ENCODE measurements around the gene PDE6H.

The PDE6H gene

GRCh38 chr12:14941369-14941768 is 31.5 kb upstream of the PDE6H start:
- TF ChIP-seq, protein P1, sequence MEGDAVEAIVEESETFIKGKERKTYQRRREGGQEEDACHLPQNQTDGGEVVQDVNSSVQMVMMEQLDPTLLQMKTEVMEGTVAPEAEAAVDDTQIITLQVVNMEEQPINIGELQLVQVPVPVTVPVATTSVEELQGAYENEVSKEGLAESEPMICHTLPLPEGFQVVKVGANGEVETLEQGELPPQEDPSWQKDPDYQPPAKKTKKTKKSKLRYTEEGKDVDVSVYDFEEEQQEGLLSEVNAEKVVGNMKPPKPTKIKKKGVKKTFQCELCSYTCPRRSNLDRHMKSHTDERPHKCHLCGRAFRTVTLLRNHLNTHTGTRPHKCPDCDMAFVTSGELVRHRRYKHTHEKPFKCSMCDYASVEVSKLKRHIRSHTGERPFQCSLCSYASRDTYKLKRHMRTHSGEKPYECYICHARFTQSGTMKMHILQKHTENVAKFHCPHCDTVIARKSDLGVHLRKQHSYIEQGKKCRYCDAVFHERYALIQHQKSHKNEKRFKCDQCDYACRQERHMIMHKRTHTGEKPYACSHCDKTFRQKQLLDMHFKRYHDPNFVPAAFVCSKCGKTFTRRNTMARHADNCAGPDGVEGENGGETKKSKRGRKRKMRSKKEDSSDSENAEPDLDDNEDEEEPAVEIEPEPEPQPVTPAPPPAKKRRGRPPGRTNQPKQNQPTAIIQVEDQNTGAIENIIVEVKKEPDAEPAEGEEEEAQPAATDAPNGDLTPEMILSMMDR (conservative IDR thresholded peaks at IDR 0.05; ENCODE audit: low read depth, low read length) = no peak
- DNase-seq (ENCODE audit: low read depth) = no peak
- no peak overlapping the region for H3K4me3 ChIP-seq (ENCODE audit: low read depth, low read length)

DNA sequence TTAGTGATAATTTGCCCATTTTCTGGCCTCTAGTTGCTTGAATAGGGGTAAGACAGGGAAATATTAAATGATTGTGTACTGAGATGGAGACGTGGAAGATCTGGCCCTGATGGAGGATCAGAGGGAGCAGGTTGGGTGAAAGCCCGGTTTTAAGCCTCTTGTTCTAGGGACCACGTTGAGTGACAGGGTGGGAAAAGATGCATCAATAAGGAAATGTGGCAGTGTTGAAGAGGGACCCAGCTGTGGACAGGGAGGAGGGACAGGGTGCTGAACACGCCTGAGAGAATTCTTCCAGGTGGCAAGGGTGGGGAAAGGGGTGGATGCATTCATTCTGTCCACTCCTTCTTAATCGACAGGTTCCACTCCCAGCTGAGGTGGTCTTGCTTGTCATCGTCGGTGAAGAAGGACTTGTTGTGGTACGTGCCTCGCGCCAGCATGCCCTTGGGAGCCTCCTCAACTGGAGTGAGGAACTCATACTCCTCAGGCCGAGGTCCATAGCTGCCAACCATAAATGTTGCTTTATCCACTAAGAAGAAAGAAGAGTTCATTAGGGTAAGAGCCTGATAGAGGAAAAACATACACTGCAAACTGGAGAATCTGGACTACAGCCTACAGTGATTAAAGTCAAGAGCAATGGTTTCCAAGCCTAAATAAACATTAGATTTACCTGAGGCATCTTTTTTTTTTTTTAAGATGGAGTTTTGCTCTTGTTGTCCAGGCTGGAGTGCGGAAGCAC is 30.5 kb upstream of the PDE6H start:
- no peak overlapping the region for H3K4me3 ChIP-seq (ENCODE audit: low read depth, low read length)
- no peak for DNase-seq (ENCODE audit: low read depth)
- TF ChIP-seq, protein P1 (conservative IDR thresholded peaks at IDR 0.05; ENCODE audit: low read depth, low read length) = no peak

DNA sequence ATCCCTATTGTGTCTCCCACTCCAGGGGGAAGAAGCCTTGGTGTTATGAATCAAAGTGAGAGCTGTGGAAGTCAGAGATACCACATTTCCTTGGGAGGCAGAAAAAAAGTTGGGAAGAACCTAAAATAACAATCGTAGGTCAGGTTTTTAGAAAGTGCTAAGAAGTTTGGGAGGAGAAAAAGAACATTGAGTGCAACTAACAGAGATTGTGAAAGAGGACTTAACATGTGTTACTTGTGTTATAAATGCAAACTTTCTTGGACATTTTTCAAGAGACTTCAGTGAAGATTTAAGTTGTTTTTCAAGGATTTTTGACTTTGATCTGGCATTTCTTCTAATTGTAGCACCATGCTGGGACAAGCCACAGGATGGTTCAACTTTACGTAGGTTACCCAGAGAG is 26.7 kb upstream of the PDE6H start:
- peak; percentile 60 for DNase-seq (ENCODE audit: low read depth)
- TF ChIP-seq, protein P1 (conservative IDR thresholded peaks at IDR 0.05; ENCODE audit: low read depth, low read length) = no peak
- H3K4me3 ChIP-seq (ENCODE audit: low read depth, low read length) = no peak overlapping the region

- H3K4me3 ChIP-seq (ENCODE audit: low read depth, low read length) = no peak overlapping the region
- no peak for DNase-seq (ENCODE audit: low read depth)
- TF ChIP-seq, protein P1 (conservative IDR thresholded peaks at IDR 0.05; ENCODE audit: low read depth, low read length) = no peak
Measured at GRCh38 chr12:14946861-14947260, 26.0 kb upstream of the PDE6H start.

GRCh38 chr12:14948672-14949071 is 24.2 kb upstream of the PDE6H start:
- peak overlapping the region; percentile 22 for H3K4me3 ChIP-seq (ENCODE audit: low read depth, low read length)
- peak; percentile 96 for DNase-seq (ENCODE audit: low read depth)
- TF ChIP-seq, protein P1 (conservative IDR thresholded peaks at IDR 0.05; ENCODE audit: low read depth, low read length) = no peak

DNA sequence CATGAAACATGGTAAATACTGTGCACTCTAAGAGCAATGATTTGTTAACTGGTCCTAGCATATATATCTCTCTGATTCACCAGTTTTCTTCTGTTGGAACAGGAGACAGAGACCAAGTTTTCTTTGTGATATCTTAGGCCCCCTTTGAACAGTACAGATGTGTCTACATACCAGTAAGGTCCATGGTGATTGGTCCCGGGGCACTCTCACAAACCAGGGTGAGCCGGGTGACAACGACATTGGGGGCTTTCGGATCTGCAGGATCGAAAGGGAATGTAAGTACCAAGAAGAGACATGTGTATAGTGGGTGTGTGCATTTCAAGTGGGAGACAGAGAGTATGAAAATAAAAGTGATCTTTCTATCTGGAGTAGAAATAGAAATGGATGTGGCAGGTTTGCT is 23.2 kb upstream of the PDE6H start:
- H3K4me3 ChIP-seq (ENCODE audit: low read depth, low read length) = no peak overlapping the region
- TF ChIP-seq, protein P1 (conservative IDR thresholded peaks at IDR 0.05; ENCODE audit: low read depth, low read length) = no peak

DNA sequence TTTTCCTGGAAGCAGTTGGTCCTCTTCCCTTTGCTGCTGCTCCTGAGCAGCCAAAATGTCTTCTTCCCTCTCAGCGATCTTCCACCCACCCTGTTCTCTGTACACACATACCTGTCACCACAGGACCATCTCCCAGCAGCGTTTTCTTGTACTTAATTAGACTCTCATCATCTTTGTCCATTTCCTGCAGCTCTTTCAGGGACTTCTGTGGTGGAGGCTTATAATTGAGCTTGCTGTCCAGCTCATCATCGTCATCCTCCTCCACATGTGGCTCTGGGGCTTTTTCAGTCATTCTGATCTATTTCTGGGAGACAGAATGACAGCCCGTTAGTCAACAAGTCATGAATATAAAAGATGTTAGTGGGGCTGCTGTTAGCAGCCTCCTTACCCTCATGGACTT is 22.4 kb upstream of the PDE6H start:
- TF ChIP-seq, protein P1 (conservative IDR thresholded peaks at IDR 0.05; ENCODE audit: low read depth, low read length) = no peak
- no peak for DNase-seq (ENCODE audit: low read depth)
- H3K4me3 ChIP-seq (ENCODE audit: low read depth, low read length) = no peak overlapping the region

More for the DNA sequence above, 23.2 kb upstream of the PDE6H start:
- no peak for DNase-seq (ENCODE audit: low read depth)
